ENCODE results near the gene INSIG1.

INSIG1 gene

DNA sequence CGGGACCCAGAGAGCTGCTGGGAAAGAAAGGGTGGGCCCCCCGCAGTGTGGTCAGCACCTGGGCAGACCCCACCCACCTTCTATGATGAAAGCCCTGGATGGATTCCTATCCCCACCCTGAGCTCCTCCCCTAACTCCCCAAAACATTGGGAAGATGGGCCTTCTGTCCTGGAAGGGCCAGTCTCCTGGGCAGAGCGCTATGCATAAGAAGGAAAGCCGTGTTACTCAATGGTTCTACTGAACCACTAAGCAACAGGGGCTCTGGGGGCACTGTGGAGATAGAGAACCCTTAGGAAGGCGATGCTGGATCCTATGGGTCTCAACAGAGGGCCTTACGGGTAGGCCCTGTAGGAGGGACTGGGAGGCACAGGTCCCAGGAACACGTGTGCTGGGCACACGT is 30.7 kb upstream of the INSIG1 start:
- DNase-seq = no peak

DNA sequence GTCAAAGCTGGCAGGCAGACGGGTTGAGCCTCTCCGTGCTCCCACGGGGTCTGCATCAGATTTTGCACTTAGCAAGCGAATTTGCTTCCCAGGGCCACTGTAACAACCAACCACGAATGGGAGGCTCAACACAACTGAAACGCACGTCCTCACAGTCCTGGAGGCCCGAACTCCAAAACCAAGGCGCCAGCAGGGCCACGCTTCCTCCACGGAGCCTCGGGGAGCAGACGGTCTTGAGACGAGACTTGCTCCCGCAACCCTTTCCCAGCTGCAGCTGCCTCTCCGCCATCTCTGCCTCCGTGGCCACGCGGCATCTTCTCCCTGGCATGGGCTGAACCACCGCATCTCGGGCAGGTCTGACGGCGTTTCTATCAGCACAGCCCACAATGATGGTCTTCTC is 30.2 kb upstream of the INSIG1 start:
- DNase-seq = no peak

DNA sequence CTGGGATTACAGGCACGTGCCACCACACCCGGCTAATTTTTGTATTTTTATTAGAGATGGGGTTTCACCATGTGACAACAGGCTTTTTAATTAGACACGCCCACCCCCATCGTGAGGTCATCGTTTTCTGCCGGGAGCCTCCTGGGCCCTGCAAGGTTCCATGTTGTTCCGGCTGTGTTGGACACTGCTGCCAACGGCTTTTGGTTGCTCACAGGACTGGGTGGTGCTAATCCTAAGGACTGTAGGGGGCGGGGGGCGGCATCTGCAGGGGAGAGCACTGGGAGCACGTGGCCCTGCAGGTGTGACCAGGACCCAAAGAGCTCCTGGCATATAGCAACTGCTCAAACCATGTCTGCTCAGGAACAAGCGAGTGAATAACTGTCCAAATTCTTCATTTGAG is 29.5 kb upstream of the INSIG1 start:
- DNase-seq = no peak

DNA sequence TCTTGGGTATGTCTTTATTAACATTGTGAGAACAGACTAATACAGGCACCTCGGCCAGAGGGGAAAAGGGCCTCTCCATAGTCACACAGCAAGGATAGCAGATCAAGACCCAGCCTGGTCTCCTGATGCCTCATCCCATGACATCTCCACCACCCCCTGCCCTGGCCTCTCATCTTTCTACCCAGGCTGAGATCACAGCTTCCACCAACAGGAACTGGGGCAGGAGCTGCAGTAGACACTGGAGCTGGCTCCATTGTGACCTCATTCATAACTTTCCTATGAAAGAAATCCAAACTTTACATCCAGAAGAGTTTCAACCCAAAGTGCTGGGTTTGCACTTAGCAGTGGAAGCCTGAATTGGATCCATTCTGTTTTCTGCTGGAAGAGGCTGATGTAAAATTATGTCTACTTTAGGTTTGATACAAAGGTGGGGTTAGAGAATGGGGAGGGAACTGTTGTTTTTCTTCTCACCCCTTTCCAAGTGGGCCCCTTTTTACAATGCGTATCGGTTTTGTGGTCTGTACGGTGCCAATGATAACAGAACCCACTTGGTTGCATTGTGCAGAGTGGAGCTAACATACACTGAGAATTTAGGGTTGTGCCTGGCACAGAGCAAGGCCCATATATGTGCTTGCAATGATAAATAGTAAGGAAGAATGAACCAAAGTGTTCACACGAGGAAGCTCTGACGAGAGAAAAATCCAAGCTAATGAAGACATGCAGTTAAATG is 28.6 kb upstream of the INSIG1 start:
- no peak for DNase-seq

DNA sequence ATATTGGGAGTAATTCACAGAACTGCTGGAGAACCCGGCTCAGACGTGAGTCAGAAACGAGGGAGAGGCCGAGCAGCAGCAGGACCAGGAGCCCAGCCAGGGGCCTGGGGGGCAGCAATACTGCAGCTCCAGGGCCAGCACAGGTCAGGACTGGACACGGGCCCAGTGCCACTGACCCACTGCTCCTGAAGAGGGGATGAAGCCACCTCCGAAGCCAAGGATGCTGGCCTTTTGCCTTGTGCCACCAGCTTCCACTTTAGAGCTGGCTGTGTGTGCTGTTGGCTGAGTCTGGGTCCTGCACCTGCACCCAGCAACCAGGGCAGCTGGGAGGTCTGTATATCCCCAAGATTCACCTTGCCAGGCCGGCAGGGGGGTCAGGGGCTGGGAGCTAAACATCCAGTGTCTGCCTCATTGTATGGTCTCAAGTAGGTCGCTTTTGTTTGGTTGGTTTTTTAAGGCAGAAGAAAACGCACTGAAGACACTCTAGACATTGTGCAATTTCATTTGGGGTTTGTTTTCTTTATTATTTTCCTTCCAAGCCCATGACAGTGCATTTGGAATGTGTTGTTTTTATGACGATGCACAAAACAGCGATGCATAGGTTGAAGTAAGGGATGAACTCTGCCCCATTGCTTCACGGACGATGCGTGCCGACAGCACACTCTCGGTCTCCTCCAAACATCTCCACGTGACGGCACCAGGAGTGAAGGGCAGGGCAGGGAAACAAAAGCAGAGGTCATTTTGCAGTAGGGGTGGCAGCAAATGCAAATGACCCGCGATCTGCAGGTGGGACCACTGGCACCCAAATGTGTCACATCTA is 27.7 kb upstream of the INSIG1 start:
- no peak for DNase-seq

DNA sequence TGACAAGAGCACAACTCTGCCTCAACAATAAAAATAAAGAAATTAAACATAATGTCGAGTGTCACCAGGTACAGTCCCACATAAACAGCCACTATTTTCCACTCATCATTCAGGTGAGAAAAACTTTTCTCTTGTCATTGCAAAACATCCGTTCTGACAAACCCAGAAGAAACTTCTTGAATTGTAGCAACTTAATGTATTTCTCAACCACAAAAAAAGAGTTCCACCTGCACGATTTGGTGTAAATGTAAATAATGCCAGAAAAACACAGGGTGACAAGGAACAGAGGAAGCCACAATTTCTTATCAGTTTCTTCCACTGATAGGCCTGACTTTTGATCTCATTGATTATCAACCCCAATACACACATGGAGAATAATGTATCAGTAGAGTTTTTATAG is 26.8 kb upstream of the INSIG1 start:
- no peak for DNase-seq

DNA sequence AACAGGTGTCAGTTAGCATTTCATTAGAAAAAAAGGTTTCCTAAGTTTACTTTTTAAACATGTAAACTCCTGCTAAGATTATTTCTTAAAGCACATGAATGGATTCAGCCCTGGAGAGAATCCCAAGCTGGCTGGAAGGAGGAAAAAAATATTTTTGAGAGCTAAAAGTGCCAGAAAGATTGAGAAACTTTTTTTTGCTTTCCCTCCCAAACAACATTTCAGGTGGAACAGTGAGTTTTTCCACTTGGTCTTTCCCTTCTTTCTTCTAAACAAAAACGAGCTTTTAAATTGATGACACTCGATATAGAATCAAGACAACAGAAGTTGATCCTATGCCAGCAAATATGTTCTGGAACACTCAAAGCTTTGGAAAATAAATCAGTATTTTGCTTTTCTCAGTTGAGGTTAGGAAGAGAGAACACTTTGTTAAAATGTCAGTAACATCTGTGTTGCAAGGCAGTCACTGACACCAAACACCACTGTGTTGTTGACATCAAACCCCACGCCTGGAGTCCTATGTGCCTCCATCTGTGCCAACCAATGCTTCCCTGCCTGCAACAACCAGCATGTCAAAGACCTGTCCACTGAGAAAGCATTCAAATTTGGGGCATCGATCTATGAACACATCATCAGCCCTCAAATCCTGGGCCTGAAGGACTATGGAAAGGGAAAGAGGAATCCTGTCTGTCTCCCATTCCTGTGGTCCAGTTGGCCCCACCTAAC is 22.9 kb upstream of the INSIG1 start:
- DNase-seq = no peak

DNA sequence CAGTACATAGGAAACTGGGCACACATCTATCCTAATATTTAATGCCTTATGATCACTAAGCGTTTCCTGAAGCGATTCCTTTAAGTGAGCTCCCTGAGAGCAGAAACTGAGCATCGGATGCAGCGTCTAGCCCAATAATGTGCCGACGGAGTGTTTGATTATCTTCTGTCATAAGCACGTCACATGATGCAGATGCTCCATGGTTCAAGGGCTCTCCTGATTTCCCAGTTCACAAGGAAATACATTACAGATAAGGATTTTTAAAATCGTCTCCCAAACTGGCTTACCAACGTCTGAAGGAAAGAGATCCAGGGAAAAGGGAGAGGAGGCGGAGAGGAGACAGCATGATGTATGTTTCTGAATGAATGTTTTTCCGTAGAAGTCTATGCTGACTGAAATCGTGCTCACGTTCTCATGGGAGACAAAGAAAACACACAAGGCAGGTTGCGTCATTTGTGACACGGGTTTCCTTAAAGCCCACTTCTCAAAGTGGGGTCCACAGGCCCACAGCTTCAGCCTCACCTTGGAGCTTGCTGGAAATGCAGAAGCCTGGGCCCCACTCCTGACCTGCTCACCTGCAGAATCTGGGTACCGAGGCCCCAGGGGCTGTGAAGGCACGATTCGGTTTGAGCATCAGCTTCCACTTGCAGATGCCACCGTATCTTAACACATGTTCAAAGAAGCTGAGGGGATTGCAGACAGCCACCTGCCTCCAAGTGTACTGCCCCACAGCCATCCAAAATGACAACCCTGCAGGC is 21.5 kb upstream of the INSIG1 start:
- DNase-seq = no peak

DNA sequence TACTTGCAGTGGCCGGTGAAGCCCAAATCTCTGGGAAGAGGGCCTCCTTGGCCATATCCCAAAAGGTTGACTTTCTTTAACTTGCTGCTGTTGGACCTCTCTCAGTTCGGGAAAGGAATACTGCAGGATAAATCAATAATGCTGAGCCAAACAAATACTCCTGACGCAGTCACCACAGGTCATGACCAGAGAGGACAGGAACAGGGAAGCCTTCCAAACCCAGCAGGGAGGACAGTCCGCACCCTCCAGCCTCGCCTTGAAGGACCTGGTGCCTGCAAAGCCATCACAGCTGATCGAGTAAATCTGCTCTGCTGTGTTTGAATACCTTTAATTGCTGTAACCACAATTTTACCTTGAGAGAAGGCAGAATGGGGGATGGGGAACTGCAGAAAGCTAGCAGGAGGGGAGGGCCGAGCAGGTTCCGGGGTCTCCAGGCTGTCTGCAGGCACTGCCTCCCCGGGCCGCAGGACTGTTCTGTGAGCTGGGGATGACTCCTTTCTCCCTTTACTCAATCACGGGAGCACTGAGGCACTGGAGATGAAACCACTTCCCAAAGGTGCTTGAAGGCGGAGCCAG is 20.8 kb upstream of the INSIG1 start:
- DNase-seq = no peak

DNA sequence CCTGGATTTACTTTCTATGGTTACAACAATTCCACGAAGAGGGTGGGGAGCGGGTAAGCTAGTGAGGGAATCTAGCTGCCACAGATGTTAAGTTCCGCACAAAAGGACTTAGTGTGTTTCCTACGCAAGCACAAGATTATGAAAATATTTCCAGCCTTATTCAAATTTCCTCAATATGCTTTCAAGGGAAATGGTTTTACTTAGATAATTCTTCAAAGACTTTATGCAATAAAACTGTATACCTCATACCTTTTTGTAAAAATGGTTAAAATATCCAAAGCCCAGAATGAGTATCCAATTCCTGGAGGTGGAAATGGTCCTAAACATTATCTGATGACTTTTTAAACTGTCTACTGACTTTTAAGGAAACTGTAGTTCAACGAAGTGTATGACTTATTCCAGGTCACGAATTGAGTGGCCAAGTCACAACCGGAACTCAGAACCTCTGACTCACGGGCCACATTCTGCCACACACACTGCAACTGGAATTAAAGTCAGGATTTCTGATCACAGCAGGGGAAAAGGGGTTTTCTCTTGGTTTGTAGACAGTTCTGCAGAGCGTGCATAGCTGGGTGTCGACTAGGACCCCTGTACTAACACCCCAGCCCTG is 20.2 kb upstream of the INSIG1 start:
- no peak for DNase-seq

DNA sequence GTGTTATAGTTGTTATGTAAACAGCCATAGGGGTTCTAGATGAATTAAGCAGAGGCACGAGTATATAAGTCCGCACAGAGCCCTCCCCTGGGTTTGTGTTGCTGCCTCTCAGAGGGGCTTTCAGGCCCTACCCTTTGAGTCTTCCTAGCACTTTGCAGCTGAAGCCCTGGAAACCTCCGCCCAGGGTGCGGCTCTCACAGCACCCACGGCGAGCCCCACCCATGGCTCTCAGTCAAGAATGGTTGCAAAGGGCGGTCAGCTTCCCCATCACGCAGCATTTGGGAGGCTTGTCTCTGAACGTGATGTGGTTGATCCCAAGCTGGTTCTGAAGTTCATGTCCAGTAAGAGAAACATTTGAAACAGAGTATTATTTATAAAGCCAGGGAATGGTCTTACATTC is 18.8 kb upstream of the INSIG1 start:
- DNase-seq = no peak

DNA sequence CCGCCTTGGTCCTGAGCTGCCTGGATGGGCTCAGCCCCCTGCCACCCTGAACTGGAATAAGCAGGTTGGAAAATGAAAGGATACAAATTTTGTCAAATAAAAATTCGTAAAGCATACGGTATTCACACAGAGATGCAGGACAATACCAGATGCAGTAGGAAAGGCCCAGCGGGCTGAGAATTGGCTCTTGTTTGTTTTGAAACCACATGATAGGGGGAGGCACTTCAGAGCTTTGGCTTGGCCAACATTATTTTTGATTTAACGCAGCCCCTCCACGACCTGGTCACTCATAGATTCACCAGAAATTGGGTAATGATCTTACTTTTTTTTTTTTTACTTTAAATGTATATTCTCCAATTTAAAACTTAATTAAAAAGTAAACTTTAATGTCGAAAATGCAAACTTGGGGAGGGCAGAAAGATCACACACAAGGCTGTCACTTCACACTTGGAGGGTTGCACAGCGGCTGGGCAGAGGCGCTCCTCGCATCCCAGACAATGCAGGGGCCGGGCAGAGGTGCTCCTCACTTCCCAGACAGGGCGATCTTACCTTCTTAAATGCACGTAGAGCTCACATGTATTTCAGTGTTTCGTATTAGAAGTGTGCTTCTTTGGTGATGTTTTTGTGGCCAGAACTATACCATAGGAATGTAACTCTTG is 17.8 kb upstream of the INSIG1 start:
- DNase-seq = no peak

DNA sequence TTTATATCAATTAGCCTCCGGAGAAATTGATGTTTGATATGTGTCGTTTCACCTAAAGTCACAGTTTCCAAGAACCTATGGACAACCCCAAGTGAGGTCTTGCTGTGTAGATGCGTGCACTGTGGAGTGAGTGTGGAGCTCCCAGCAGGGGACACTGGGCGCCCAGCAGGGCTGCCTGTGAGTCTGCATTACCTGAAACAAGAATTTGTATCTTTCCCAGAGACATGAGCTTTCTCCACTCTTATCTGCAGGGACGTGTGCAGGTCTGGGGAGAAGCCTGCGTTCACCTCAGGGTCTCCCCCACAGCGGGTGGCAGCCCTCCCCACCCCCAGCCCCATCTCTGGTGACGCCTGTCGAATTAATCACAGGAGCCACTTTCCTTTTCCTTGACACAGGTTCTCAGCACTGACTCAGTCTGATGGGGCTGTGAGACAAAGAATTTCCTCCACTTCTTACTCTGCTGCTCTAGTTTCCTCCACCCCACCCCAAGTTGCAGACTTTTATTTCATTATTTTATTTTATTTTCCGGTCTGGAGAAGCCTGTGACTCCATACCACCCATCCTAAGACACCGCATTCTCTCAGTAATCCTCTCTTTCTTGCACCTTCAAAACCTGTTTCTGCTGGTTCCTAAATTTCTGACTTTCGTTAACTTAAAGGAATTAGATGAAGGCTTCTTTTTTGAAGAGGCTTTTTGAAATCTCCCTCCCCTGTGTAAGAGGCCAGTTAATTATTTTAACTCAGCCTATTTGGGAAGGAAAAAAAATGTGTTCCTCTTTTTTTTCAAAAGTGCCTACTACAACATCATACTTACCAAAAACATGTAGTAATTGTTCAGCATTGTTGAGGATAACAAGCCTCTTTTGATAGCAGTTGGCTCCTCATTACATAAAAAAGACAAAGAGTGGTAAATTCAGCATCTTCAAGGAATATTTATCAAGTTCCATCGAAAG is 17.0 kb upstream of the INSIG1 start:
- DNase-seq = no peak

DNA sequence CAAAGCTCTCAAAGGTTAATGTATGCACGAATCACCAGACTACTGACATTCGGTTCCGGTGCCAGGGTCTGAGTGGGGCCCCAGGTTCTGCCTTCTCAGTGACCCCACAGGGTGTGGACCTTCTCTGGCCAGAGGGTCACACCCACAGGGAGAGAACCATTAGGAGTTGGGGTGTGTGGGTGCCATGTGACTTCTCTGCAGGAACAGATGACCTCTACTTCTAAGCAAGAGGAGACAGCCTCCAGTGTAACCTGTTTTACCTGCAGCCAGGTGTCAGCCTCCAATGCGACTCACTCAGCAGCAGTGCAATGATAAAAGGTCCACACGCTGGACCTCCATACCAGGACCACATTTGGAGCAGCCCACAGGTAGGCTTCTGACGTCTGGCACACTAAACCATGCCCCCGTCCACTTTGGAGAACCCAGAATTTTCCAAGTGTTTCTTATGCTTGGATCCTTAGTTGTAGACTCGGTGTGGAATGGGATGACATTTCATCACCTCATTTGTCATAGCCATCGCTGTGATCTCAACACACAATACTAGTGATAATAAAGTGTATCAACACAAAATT is 16.2 kb upstream of the INSIG1 start:
- no peak for DNase-seq

DNA sequence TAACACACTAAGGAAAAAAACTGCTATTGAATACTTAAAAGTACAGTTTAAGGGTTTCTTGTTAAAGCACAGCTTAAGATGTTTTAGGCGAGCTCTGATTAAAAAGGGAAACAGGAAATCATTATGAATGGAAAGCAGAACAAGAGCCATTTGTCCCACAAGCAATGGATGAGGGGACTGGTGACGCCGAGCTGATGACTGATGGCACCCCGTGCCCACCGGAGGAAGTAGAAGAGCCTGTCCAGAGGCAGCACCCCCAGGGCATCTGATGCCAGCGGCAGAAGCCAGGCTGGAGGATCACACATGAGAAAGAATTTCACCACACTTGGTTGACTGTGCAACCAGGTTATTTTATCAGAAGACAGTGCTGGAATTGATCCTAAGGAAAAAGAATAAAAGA is 15.0 kb upstream of the INSIG1 start:
- peak in 1 of 2 donors; percentile 32 for DNase-seq

DNA sequence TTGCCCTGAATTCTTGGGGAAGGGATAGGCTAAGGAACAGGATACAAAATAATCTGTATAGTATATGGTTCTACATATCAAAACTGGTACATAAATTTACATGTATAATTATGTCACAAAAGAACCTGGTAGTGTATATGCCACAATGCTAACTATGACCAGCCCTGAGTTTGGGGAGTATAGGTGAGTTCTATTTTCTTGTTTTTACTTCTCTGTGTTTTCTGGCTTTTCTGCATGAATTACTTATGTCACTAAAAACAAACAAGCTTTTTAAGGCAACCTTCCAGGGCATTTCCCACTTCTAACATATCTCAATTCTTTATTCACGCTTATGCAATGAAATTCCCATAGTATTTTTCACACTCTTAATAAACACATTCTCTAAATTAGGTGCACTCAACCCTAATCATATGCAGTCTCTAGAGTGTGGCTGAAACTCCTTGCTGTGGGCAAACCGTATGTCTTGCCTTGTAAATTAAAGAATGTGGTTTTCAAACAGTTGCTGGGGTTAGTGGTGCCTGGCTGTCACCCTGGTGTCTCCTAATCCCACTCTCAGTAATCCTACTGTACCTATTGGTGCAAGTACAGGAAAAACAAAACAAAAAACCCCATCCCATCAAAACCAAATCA is 14.0 kb upstream of the INSIG1 start:
- DNase-seq = no peak

DNA sequence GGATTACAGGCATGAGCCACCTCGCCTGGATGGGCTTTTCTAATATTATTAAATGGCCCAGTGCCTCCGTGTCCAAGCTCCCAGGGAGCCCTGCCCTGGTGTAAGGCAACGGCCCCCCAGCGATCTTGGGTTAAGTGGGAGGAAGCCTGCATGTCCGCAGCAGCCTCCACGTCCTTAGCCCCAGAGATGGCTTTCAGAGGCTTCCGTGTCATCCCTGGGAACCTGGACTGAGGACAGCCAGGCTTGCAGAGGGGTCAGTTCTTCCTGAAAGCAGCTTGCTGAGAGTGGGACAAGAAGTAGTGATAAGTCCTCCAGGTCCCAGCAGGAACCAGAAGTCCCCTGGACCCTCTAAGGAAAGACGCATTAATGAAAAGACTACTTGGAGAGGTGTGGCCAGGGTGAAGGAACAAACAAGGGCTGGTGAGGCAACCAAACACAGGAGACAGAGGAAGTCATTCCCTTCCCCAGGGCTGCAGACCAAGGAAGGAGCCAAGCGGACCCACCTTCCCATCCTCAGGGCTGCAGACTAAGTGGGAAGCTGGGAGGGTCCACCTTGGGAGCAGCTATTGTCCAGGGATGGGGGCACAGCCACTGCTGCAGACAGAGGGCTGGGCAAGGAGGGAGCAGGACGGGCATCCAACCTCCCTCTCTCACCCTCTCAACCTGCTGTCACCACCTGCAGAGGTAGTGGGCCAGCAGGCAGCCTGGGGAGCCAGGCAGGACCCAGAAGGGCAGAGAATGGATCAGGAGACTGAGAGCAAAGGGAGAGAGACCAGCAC is 13.0 kb upstream of the INSIG1 start:
- no peak for DNase-seq

DNA sequence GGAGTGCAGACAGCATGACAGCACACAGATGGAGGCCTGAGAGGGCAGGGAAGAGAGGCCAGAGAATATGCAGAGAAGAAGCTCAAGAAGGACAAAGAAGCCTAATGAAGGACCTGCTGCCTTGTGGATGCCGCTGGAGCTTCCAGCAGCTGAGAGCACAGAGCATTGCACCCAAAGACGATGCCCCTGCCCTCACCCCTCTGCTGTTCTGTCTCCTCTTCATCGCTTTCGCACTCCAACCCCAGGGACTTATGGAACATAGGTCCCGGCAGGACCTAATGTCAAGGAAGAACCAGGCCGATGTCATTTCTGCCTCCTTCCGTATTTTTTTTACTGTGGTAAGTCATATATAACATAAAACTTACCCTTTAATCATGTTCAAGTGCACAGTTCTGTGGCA is 12.3 kb upstream of the INSIG1 start:
- no peak for DNase-seq

DNA sequence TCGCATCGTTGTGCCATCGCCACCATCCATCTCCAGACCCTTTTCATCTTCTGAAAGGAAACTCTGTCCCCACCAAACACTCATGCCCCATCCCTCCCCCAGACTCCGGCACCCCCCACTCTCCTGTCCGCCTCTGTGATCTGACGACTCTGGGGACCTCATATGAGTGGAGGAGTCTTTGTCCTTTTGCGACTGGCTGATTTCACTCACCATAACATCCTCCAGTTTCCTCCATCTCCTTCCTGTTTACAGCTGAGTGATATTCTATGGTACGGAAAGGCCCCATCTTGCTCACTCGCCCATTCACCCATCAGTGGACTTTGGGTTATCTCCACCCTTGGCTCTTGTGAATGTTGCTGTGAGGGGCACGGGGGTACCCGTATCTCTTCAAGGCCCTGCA is 11.8 kb upstream of the INSIG1 start:
- no peak for DNase-seq

Measured in CD4-positive, alpha-beta T cell treated with Interferon alpha-2 for 1 hour (primary cell).